HG03378 (cell line): ENCODE measurements around the gene GSTT2B.
"Not testable (repeated sequence)": the region's sequence is repeated elsewhere in the genome, so short reads cannot be mapped to it uniquely, and the experiment has no call there.

Experiments used
- ATAC-seq: cut with Tn5 transposase; IDR thresholded peaks from one replicate; pipeline ENCODE4 v1.9.1; 2021; ENCODE audit warnings: mild to moderate bottlenecking, moderate library complexity; ENCODE audit not compliant: unreplicated experiment

The GSTT2B gene

GRCh38 chr22:23949764-23950163, 11.2 kb downstream of the GSTT2B start:
- ATAC-seq, result not testable (repeated sequence)

- not testable (repeated sequence) for ATAC-seq
These were observed 13.6 kb downstream of the GSTT2B start for GRCh38 chr22:23947391-23947790.

GRCh38 chr22:23940166-23940565, 20.8 kb downstream of the GSTT2B start:
- not testable (repeated sequence) for ATAC-seq

- no peak for ATAC-seq
These were observed 22.0 kb downstream of the GSTT2B start for GRCh38 chr22:23939017-23939357.

- ATAC-seq, result no peak
These were observed 22.5 kb downstream of the GSTT2B start for GRCh38 chr22:23938328-23939016.

- no peak for ATAC-seq
These were observed 34.4 kb downstream of the GSTT2B start for GRCh38 chr22:23926561-23926960.

GRCh38 chr22:23925020-23925606, 35.9 kb downstream of the GSTT2B start:
- ATAC-seq, result no peak

GRCh38 chr22:23922921-23923320, 38.1 kb downstream of the GSTT2B start:
- ATAC-seq, result no peak

GRCh38 chr22:23921586-23922201, 39.3 kb downstream of the GSTT2B start:
- not testable (repeated sequence) for ATAC-seq

GRCh38 chr22:23920267-23920611, 40.8 kb downstream of the GSTT2B start:
- ATAC-seq, result not testable (repeated sequence)

- ATAC-seq, result no peak
These were observed 45.7 kb downstream of the GSTT2B start for GRCh38 chr22:23915290-23915689.

GRCh38 chr22:23913661-23914353, 47.2 kb downstream of the GSTT2B start:
- ATAC-seq, result peak; percentile 85

- ATAC-seq, result no peak
These were observed 47.7 kb downstream of the GSTT2B start for GRCh38 chr22:23913306-23913660.

- no peak for ATAC-seq
These were observed 48.6 kb downstream of the GSTT2B start for GRCh38 chr22:23912293-23912903.

GRCh38 chr22:23911318-23911980, 49.5 kb downstream of the GSTT2B start:
- no peak for ATAC-seq

GRCh38 chr22:23910496-23911190, 50.4 kb downstream of the GSTT2B start:
- no peak for ATAC-seq

- ATAC-seq, result no peak
These were observed 51.6 kb downstream of the GSTT2B start for GRCh38 chr22:23909296-23909898.

- ATAC-seq, result no peak
These were observed 52.3 kb downstream of the GSTT2B start for GRCh38 chr22:23908587-23909205.

GRCh38 chr22:23907423-23907822, 53.6 kb downstream of the GSTT2B start:
- not testable (repeated sequence) for ATAC-seq
